ENCODE results near the gene SIAH2. TPM values are rescaled to one million over a fixed set of nuclear protein-coding genes. Genes with fewer than 3 reads are reported as not detected.

The SIAH2 gene
- total and polyA plus RNA-seq, 9 donors: 18.0 to 98.7 (median 37.1) TPM

DNA sequence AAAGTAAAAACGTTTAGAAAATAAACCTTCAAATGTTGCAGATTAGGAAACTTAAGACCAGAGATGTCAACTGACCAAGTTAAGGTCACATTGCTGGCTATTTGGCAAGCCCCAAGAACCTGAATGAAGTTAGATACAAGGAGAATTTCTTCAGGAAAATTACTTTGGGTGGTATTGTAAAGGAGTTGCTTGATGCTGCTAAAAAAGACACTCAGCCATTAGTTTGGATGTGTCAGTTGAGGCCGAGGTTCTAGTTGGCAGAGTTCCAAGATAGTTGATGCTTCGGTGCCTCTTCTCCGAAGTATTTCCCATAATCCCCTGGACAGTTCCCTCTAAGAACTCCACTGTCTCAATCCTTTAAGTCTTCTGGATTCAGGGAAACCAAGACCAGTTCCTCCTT lies 24.3 kb downstream of the SIAH2 start:
- DNase-seq: no peak
- WGBS, 3 donors: 14 to 23% (median 15%) methylated on average over 4 of the region's 4 CpGs
- H3K4me1 ChIP-seq (ENCODE audit: insufficient read depth): peaks cover 25% of the 10 kb centered on the region
- TF ChIP-seq POLR2A (IDR thresholded peaks at IDR 0.05) (no peak), EP300 (IDR thresholded peaks at IDR 0.05) (no peak)
- intact Hi-C loops (cut with DNase I): no loop called here
- H3K9me3 ChIP-seq: no peaks in the 10 kb centered on the region
- no peaks in the 10 kb centered on the region for H3K27me3 ChIP-seq
- H3K4me3 ChIP-seq: no peak overlapping the region
- no peaks in the 10 kb centered on the region for H3K36me3 ChIP-seq
- peak overlapping the region; percentile 46 to 69 for H3K27ac ChIP-seq

DNA sequence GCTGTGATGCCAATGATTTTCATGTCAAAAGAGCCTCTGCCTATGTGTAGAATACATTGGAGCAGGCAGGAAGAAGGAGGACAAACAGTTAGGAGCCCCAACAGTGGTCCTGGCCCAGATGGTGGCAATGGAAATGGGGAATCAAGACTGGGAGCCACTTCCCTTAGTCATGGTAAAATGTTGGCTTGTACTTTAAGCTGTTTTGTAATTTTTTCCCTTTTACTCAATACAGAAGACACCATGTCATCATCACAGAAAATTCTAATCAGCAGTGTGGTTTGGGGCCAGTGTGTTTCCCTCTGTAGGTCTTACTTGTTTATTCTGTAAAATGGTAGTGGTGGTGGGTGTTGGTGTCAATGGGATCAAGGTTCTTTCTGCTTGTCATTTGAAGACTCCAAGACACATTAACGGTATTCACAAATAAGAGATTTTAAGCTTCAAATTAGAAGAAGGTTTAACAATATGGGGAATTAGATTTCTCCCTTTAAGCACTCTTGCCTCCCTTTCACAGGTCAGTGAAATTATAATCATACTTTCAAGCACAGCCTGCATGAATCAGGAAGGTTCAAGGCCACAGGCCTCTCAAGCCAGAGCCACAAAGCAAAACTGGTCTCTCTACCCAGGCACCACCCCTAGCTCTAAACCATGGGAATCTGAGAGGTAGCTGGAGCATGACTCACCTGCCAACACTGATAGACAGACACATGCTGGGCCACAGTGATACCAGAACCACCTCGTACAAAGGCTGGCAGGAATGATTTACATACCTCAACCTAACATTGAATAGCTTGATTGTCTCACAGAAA lies 24.9 kb downstream of the SIAH2 start:
- Histone ChIP-seq H3K27me3 (no peaks in the 10 kb centered on the region), H3K9me3 (no peaks in the 10 kb centered on the region), H3K4me1 (ENCODE audit: insufficient read depth) (peaks cover 20% of the 10 kb centered on the region), H3K4me3 (no peak overlapping the region), H3K36me3 (no peaks in the 10 kb centered on the region), H3K27ac (peak overlapping the region; percentile 46 to 69)
- intact Hi-C loops (cut with DNase I): no loop called here
- no peak for TF ChIP-seq POLR2A (IDR thresholded peaks at IDR 0.05)
- no peak for TF ChIP-seq EP300 (IDR thresholded peaks at IDR 0.05)
- no peak for TF ChIP-seq CTCF (IDR thresholded peaks at IDR 0.05)
- peak in 4 of 5 donors; percentile 41 to 61 (median 53) for DNase-seq
- 13 to 35% (median 21%) methylated on average over 2 of the region's 2 CpGs for WGBS, 3 donors

GRCh38 chr3:150736903-150737832 lies 25.8 kb downstream of the SIAH2 start:
- peaks cover 19% of the 10 kb centered on the region for H3K4me1 ChIP-seq (ENCODE audit: insufficient read depth)
- no peak overlapping the region for H3K4me3 ChIP-seq
- TF ChIP-seq CTCF (IDR thresholded peaks at IDR 0.05): no peak
- no peak for TF ChIP-seq EP300 (IDR thresholded peaks at IDR 0.05)
- TF ChIP-seq POLR2A (IDR thresholded peaks at IDR 0.05): no peak
- peak overlapping the region; percentile 46 to 69 for H3K27ac ChIP-seq
- H3K9me3 ChIP-seq: no peaks in the 10 kb centered on the region
- 85 to 88% (median 86%) methylated on average over 8 of the region's 8 CpGs for WGBS, 3 donors
- intact Hi-C loops (cut with DNase I): no loop called here
- DNase-seq: no peak
- no peaks in the 10 kb centered on the region for H3K27me3 ChIP-seq
- H3K36me3 ChIP-seq: no peaks in the 10 kb centered on the region

GRCh38 chr3:150736316-150736719 lies 26.7 kb downstream of the SIAH2 start:
- H3K9me3 ChIP-seq: no peaks in the 10 kb centered on the region
- no peak for TF ChIP-seq POLR2A (IDR thresholded peaks at IDR 0.05)
- TF ChIP-seq CTCF (IDR thresholded peaks at IDR 0.05): no peak
- no peak overlapping the region for H3K27ac ChIP-seq
- no peaks in the 10 kb centered on the region for H3K27me3 ChIP-seq
- H3K4me3 ChIP-seq: no peak overlapping the region
- H3K36me3 ChIP-seq: no peaks in the 10 kb centered on the region
- 21 to 37% (median 33%) methylated on average over 2 of the region's 2 CpGs for WGBS, 3 donors
- H3K4me1 ChIP-seq (ENCODE audit: insufficient read depth): peaks cover 15% of the 10 kb centered on the region
- no peak for DNase-seq
- intact Hi-C loops (cut with DNase I): no loop called here

Data from ovary (tissue), 9 donors.